ENCODE data around the gene LIPI.
A peak's percentile ranks its signal among the peaks of the same experiment; 100 is the strongest.
"Not testable (repeated sequence)": the region's sequence is repeated elsewhere in the genome, so short reads cannot be mapped to it uniquely, and the experiment has no call there.

The LIPI gene

GRCh38 chr21:14210738-14211137 lies at the start of gene LIPI:
TSS of gene LIPI (minus strand) at chr21:14210955. CDS start at chr21:14210845, 110 bp downstream.
- no peak for DNase-seq

- DNase-seq: no peak
These were observed 49.5 kb upstream of the LIPI start for GRCh38 chr21:14260174-14260764.

- DNase-seq: peak; percentile 21
These were observed 49.0 kb upstream of the LIPI start for GRCh38 chr21:14259747-14260146.

- no peak for DNase-seq
These were observed 40.6 kb upstream of the LIPI start for GRCh38 chr21:14251336-14251735.

- no peak for DNase-seq
These were observed 35.0 kb upstream of the LIPI start for GRCh38 chr21:14245711-14246110.

GRCh38 chr21:14244911-14245310 lies 34.2 kb upstream of the LIPI start:
- DNase-seq: no peak

- DNase-seq: no peak
These were observed 33.1 kb upstream of the LIPI start for GRCh38 chr21:14243874-14244273.

GRCh38 chr21:14243461-14243860 lies 32.7 kb upstream of the LIPI start:
- no peak for DNase-seq

GRCh38 chr21:14241297-14241696 lies 30.5 kb upstream of the LIPI start:
- DNase-seq: no peak

- DNase-seq: no peak
These were observed 28.5 kb upstream of the LIPI start for GRCh38 chr21:14239281-14239680.

- no peak for DNase-seq
These were observed 25.4 kb upstream of the LIPI start for GRCh38 chr21:14236180-14236579.

GRCh38 chr21:14235101-14235500 lies 24.3 kb upstream of the LIPI start:
- DNase-seq: no peak

- no peak for DNase-seq
These were observed 18.6 kb upstream of the LIPI start for GRCh38 chr21:14229399-14229798.

GRCh38 chr21:14223365-14223764 lies 12.6 kb upstream of the LIPI start:
- DNase-seq: no peak

- DNase-seq: peak; percentile 61
These were observed 5.4 kb upstream of the LIPI start, which contains the start of gene RBM11 for GRCh38 chr21:14215971-14216641. TSS of gene RBM11 (plus strand) at chr21:14216157. CDS start at chr21:14216187, 30 bp downstream.

GRCh38 chr21:14213164-14213563 lies 2.4 kb upstream of the LIPI start:
- DNase-seq: no peak

- DNase-seq: no peak
These were observed 4.5 kb downstream of the LIPI start for GRCh38 chr21:14206222-14206621.

GRCh38 chr21:14166463-14167223 lies 44.1 kb downstream of the LIPI start:
- DNase-seq: not testable (repeated sequence)

- DNase-seq: no peak
These were observed 66.8 kb downstream of the LIPI start for GRCh38 chr21:14143999-14144398.

- DNase-seq: no peak
These were observed 86.5 kb downstream of the LIPI start for GRCh38 chr21:14124266-14124665.

GRCh38 chr21:14121719-14122118 lies 89.0 kb downstream of the LIPI start:
- DNase-seq: no peak

- no peak for DNase-seq
These were observed 90.5 kb downstream of the LIPI start for GRCh38 chr21:14120091-14120734.

- no peak for DNase-seq
These were observed 91.7 kb downstream of the LIPI start for GRCh38 chr21:14119038-14119437.

Measured in NCI-H2029 (cell line).